Measurements from ENCODE around the gene PLB1.

DNA sequence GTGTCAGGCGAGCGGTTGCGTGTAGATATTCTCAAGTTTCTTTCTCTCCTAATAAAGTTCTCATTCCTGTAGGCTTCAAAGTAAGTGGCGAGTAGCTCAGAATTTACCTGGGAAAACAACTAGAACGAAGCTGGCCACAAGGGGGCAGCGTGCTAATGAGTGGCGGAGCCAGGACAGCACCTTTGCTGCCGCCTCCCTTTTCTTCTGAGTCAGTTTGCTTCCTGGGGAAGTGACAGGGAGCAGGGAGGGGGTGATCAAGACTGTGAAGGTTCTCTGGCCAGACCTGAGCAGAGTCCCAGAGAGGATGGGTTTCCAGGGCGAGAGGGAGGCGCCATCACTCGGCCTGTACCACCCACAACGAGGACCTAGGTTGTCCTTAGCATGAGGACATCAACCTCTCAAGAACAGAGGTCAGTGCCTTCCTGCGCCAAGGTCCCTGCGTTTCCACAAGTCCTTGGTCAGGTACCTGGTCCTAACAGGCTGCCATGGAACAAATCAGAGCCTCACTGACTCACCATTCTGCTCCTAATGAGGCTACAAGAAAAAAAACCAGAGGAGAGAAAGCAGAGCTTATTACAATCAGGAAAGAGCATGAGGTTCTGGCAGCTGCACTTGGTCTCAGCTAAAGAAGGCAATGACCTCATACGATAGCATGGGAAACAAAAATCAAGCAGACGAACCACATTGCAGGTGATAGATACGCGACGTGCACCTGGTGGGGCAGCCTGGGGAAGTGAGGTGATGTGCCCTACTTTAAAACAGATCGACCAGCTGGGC, 98.7 kb downstream of the PLB1 start:
- TF ChIP-seq POLR2A (IDR thresholded peaks at IDR 0.05; ENCODE audit: low read depth, low read length): no peak
- no peak for TF ChIP-seq POLR2AphosphoS5 (IDR thresholded peaks at IDR 0.05; ENCODE audit: low read depth, low read length)
- TF ChIP-seq PAX5 (IDR thresholded peaks at IDR 0.05; ENCODE audit: insufficient read depth, low read length, severe bottlenecking): no peak

Measured in GM12891 (cell line).